Endometrium (tissue), 2 donors: ENCODE results near the gene CRTC2.

Experiments
- FAIRE-seq: peaks from 2 replicates; lab custom pipeline; 2012; peaks lifted over from hg19 to GRCh38; lab: Jason Lieb, UNC
- donor health status: control.
- donor health status: control.

CRTC2 gene

GRCh38 chr1:153973071-153973470 is 14.7 kb upstream of the CRTC2 start:
- FAIRE-seq: no peak

- FAIRE-seq: no peak
Measured at GRCh38 chr1:153970346-153970745, 11.9 kb upstream of the CRTC2 start.

GRCh38 chr1:153968972-153969371 is 10.6 kb upstream of the CRTC2 start:
- no peak for FAIRE-seq

- FAIRE-seq: no peak
Measured at GRCh38 chr1:153968408-153968807, 10.0 kb upstream of the CRTC2 start.

GRCh38 chr1:153968000-153968363 is 9.6 kb upstream of the CRTC2 start:
- no peak for FAIRE-seq

- peak; percentile 90 for FAIRE-seq
Measured at GRCh38 chr1:153967107-153967999, 8.9 kb upstream of the CRTC2 start, which contains the start of gene CREB3L4. Gene CREB3L4, plus strand, starts transcription at chr1:153967902. Its CDS starts 624 bp downstream, at chr1:153968526.

GRCh38 chr1:153963850-153964331 is 5.5 kb upstream of the CRTC2 start:
- no peak for FAIRE-seq

- no peak for FAIRE-seq
Measured at GRCh38 chr1:153963030-153963849, 4.8 kb upstream of the CRTC2 start, which contains the start of gene SLC39A1. Gene SLC39A1, minus strand, starts transcription at chr1:153963537. Its CDS starts 822 bp downstream, at chr1:153962715.

GRCh38 chr1:153962088-153963029 is 3.9 kb upstream of the CRTC2 start:
- FAIRE-seq: no peak

GRCh38 chr1:153961421-153961820 is 3.0 kb upstream of the CRTC2 start:
- FAIRE-seq: no peak

- FAIRE-seq: no peak
Measured at GRCh38 chr1:153960206-153960605, 1.8 kb upstream of the CRTC2 start.

GRCh38 chr1:153959454-153959853 is 1.0 kb upstream of the CRTC2 start:
- FAIRE-seq: no peak

GRCh38 chr1:153958961-153959260 is 499 bp upstream of the CRTC2 start:
- no peak for FAIRE-seq

- no peak for FAIRE-seq
Measured at GRCh38 chr1:153957744-153958110, 685 bp downstream of the CRTC2 start.

- no peak for FAIRE-seq
Measured at GRCh38 chr1:153956997-153957715, 1.3 kb downstream of the CRTC2 start.

GRCh38 chr1:153954826-153955225 is 3.6 kb downstream of the CRTC2 start:
- no peak for FAIRE-seq

- FAIRE-seq: no peak
Measured at GRCh38 chr1:153953859-153954365, 4.5 kb downstream of the CRTC2 start.

GRCh38 chr1:153951801-153952200 is 6.6 kb downstream of the CRTC2 start:
- FAIRE-seq: no peak

- FAIRE-seq: no peak
Measured at GRCh38 chr1:153951183-153951582, 7.2 kb downstream of the CRTC2 start.

- no peak for FAIRE-seq
Measured at GRCh38 chr1:153946622-153947241, 11.7 kb downstream of the CRTC2 start, which contains the start of gene DENND4B. Gene DENND4B, minus strand, starts transcription at chr1:153946718. Its CDS starts 2,344 bp downstream, at chr1:153944374.
